SK-N-SH (cell line): ENCODE measurements around the gene GLRA3. TPM values are rescaled to one million over a fixed set of nuclear protein-coding genes. Genes with fewer than 3 reads are reported as not detected.
"Not testable (repeated sequence)": the region's sequence is repeated elsewhere in the genome, so short reads cannot be mapped to it uniquely, and the experiment has no call there.

Experiments
- CTCF ChIA-PET: fragments of 300-600, 350-600 bp; formaldehyde crosslinking; extraction: SDS; loops from one replicate; lab custom pipeline; 2021; lab: Yijun Ruan, JAX
- POLR2A ChIA-PET: fragments of 350-600 bp; sonication (Branson Sonifier 250); formaldehyde crosslinking; extraction: SDS; loops from one replicate; lab custom pipeline; 2020; ENCODE audit warnings: antibody characterized with exemption, inconsistent platforms; lab: Yijun Ruan, JAX
- DNase-seq: peaks from one replicate; pipeline ENCODE4 v3.0.0; 2012
- H2AFZ ChIP-seq: fragments of 200-600 bp; sonication (generic); 2 replicates; pipeline ENCODE4 v1.8.1; 2016; ENCODE audit warnings: antibody characterized with exemption, mild to moderate bottlenecking, low read depth
- H3F3A ChIP-seq: fragments of 200-600 bp; sonication (generic); replicated peaks from 2 replicates; pipeline ENCODE3; 2016; ENCODE audit warnings: antibody characterized with exemption, mild to moderate bottlenecking; ENCODE audit not compliant: insufficient read depth
- H3K27ac ChIP-seq, 2 experiments: fragments of 200-500 bp in 1 of 2; fragments of 200-600 bp in 1 of 2; sonication (Bioruptor generic) in 1 of 2; sonication (generic), shearing (Covaris generic) in 1 of 2; 2 replicates each; pipeline versions ENCODE4 v1.5.1 to v1.6.1; 2014 to 2016; ENCODE audit warnings: low read depth in 2 of 2, inconsistent platforms in 1 of 2, low read length in 1 of 2, mild to moderate bottlenecking in 1 of 2, mixed read lengths in 1 of 2
- H3K27me3 ChIP-seq: fragments of 200-600 bp; sonication (generic), shearing (Covaris generic); 2 replicates; pipeline ENCODE4 v1.6.1; 2016; ENCODE audit warnings: mixed run types; ENCODE audit not compliant: insufficient read depth
- H3K36me3 ChIP-seq, 2 experiments: fragments of 200-500 bp in 1 of 2; fragments of 200-600 bp in 1 of 2; sonication (Bioruptor generic) in 1 of 2; sonication (generic) in 1 of 2; replicated peaks in 1 of 2; 2 replicates each; pipeline versions ENCODE3 to v1.5.1; 2014 to 2016; ENCODE audit warnings: low read length in 1 of 2, mild to moderate bottlenecking in 1 of 2; ENCODE audit not compliant: insufficient read depth in 2 of 2, control insufficient read depth in 1 of 2
- H3K4me1 ChIP-seq, 2 experiments: fragments of 200-500 bp in 1 of 2; fragments of 200-600 bp in 1 of 2; sonication (Bioruptor generic) in 1 of 2; sonication (generic), shearing (Covaris generic) in 1 of 2; 2 replicates each; pipeline versions ENCODE4 v1.5.1 to v1.6.1; 2014 to 2016; ENCODE audit warnings: low read depth in 1 of 2, low read length in 1 of 2, mixed run types in 1 of 2; ENCODE audit not compliant: insufficient read depth in 2 of 2, control insufficient read depth in 1 of 2
- H3K4me2 ChIP-seq: fragments of 200-600 bp; sonication (generic), shearing (Covaris generic); 2 replicates; pipeline ENCODE4 v1.6.1; 2017; ENCODE audit warnings: mixed run types
- H3K4me3 ChIP-seq, 2 experiments: fragments of 200-500 bp in 1 of 2; fragments of 200-600 bp in 1 of 2; sonication (Bioruptor generic) in 1 of 2; sonication (generic), shearing (Covaris generic) in 1 of 2; 2 replicates each; pipeline versions ENCODE4 v1.5.1 to v1.8.1; 2014 to 2016; ENCODE audit warnings: low read depth in 2 of 2, inconsistent platforms in 1 of 2, low read length in 1 of 2, mild to moderate bottlenecking in 1 of 2, mixed read lengths in 1 of 2, moderate library complexity in 1 of 2
- H3K79me2 ChIP-seq: fragments of 200-600 bp; sonication (generic); 2 replicates; pipeline ENCODE4 v1.8.1; 2017; ENCODE audit warnings: mild to moderate bottlenecking; ENCODE audit not compliant: insufficient read depth
- H3K9ac ChIP-seq: fragments of 200-600 bp; sonication (generic); 2 replicates; pipeline ENCODE4 v1.6.1; 2017; ENCODE audit warnings: mixed run types
- H3K9me2 ChIP-seq: fragments of 200-600 bp; sonication (generic); 2 replicates; pipeline ENCODE4 v1.6.1; 2017; ENCODE audit warnings: mixed run types
- H3K9me3 ChIP-seq: fragments of 200-600 bp; sonication (generic); 2 replicates; pipeline ENCODE4 v1.6.1; 2017; ENCODE audit warnings: mixed run types, mild to moderate bottlenecking, moderate library complexity
- H4K20me1 ChIP-seq: fragments of 200-600 bp; sonication (generic); 2 replicates; pipeline ENCODE4 v1.6.1; 2017; ENCODE audit warnings: mild to moderate bottlenecking, mixed run types; ENCODE audit not compliant: insufficient read depth
- ELF1 ChIP-seq: IDR thresholded peaks from 2 replicates; pipeline ENCODE4 v1.4.0; 2012
- FOXM1 ChIP-seq: IDR thresholded peaks from 2 replicates; pipeline ENCODE4 v1.4.0; 2012; ENCODE audit warnings: low read depth, mild to moderate bottlenecking
- NRF1 ChIP-seq: IDR thresholded peaks from 2 replicates; pipeline ENCODE4 v1.6.1; 2012; ENCODE audit warnings: low read depth, mild to moderate bottlenecking, low read length
- POLR2AphosphoS5 ChIP-seq: IDR thresholded peaks from 2 replicates; pipeline ENCODE4 v1.6.1; 2012; ENCODE audit warnings: low read depth, low read length
- RAD21 ChIP-seq: IDR thresholded peaks from 2 replicates; pipeline ENCODE4 v1.6.1; 2012; ENCODE audit warnings: mild to moderate bottlenecking, low read length
- RCOR1 ChIP-seq: fragments of 150-350 bp; IDR thresholded peaks from 2 replicates; pipeline ENCODE4 v1.6.1; 2017; ENCODE audit warnings: antibody characterized with exemption, low read length
- SIN3A ChIP-seq: IDR thresholded peaks from 2 replicates; pipeline ENCODE4 v1.6.1; 2012; ENCODE audit warnings: low read depth, mild to moderate bottlenecking, low read length, moderate library complexity, borderline replicate concordance
- TAF1 ChIP-seq: IDR thresholded peaks from 2 replicates; pipeline ENCODE4 v1.6.1; 2012; ENCODE audit warnings: low read depth, mild to moderate bottlenecking, low read length, moderate library complexity, borderline replicate concordance
- USF1 ChIP-seq: IDR thresholded peaks from 2 replicates; pipeline ENCODE4 v1.4.0; 2012; ENCODE audit warnings: low read depth, borderline replicate concordance
- USF2 ChIP-seq: fragments of 150-350 bp; IDR thresholded peaks from 2 replicates; pipeline ENCODE4 v1.6.1; 2017; ENCODE audit warnings: antibody characterized with exemption, low read length, low read depth, borderline replicate concordance
- WGBS: methylation state at CpG from one replicate; pipeline ENCODE4 v1.1.6; 2017; ENCODE audit warnings: low lambda C conversion rate; 5-methylcytosine and 5-hydroxymethylcytosine counted together
- polyA plus RNA-seq, 3 experiments: library from polyadenylated mRNA; depleted of rRNA; stranded (reverse); fragments of >200 nt; gene quantifications; 2 replicates each; pipeline ENCODE4 v1.2.3, GENCODE V29; 2012
- TF ChIP-seq, protein P1 (sequence below): IDR thresholded peaks from 2 replicates; pipeline ENCODE4 v1.6.1; 2012; ENCODE audit warnings: mild to moderate bottlenecking, low read depth, low read length, moderate library complexity
- TF ChIP-seq, protein P2 (sequence below): IDR thresholded peaks from 2 replicates; pipeline ENCODE4 v1.4.0; 2012; ENCODE audit warnings: low read depth, borderline replicate concordance
- TF ChIP-seq, protein P3 (sequence below): IDR thresholded peaks from 2 replicates; pipeline ENCODE4; 2012
- TF ChIP-seq, protein P4 (sequence below): fragments of 150-350 bp; IDR thresholded peaks from 2 replicates; pipeline ENCODE4 v1.6.1; 2016; ENCODE audit warnings: mild to moderate bottlenecking, low read depth, low read length

The GLRA3 gene
- polyA plus RNA-seq, 1 of the 3 experiments (the other 2 are of a cell fraction), result not detected

GRCh38 chr4:174873931-174874330, 44.9 kb upstream of the GLRA3 start (continued):
- TF ChIP-seq, protein P1, sequence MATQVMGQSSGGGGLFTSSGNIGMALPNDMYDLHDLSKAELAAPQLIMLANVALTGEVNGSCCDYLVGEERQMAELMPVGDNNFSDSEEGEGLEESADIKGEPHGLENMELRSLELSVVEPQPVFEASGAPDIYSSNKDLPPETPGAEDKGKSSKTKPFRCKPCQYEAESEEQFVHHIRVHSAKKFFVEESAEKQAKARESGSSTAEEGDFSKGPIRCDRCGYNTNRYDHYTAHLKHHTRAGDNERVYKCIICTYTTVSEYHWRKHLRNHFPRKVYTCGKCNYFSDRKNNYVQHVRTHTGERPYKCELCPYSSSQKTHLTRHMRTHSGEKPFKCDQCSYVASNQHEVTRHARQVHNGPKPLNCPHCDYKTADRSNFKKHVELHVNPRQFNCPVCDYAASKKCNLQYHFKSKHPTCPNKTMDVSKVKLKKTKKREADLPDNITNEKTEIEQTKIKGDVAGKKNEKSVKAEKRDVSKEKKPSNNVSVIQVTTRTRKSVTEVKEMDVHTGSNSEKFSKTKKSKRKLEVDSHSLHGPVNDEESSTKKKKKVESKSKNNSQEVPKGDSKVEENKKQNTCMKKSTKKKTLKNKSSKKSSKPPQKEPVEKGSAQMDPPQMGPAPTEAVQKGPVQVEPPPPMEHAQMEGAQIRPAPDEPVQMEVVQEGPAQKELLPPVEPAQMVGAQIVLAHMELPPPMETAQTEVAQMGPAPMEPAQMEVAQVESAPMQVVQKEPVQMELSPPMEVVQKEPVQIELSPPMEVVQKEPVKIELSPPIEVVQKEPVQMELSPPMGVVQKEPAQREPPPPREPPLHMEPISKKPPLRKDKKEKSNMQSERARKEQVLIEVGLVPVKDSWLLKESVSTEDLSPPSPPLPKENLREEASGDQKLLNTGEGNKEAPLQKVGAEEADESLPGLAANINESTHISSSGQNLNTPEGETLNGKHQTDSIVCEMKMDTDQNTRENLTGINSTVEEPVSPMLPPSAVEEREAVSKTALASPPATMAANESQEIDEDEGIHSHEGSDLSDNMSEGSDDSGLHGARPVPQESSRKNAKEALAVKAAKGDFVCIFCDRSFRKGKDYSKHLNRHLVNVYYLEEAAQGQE, result no peak
- TF ChIP-seq, protein P2, sequence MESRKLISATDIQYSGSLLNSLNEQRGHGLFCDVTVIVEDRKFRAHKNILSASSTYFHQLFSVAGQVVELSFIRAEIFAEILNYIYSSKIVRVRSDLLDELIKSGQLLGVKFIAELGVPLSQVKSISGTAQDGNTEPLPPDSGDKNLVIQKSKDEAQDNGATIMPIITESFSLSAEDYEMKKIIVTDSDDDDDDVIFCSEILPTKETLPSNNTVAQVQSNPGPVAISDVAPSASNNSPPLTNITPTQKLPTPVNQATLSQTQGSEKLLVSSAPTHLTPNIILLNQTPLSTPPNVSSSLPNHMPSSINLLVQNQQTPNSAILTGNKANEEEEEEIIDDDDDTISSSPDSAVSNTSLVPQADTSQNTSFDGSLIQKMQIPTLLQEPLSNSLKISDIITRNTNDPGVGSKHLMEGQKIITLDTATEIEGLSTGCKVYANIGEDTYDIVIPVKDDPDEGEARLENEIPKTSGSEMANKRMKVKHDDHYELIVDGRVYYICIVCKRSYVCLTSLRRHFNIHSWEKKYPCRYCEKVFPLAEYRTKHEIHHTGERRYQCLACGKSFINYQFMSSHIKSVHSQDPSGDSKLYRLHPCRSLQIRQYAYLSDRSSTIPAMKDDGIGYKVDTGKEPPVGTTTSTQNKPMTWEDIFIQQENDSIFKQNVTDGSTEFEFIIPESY, result no peak
- TF ChIP-seq NRF1, result no peak
- no peak for TF ChIP-seq SIN3A
- no peak for TF ChIP-seq FOXM1

DNA sequence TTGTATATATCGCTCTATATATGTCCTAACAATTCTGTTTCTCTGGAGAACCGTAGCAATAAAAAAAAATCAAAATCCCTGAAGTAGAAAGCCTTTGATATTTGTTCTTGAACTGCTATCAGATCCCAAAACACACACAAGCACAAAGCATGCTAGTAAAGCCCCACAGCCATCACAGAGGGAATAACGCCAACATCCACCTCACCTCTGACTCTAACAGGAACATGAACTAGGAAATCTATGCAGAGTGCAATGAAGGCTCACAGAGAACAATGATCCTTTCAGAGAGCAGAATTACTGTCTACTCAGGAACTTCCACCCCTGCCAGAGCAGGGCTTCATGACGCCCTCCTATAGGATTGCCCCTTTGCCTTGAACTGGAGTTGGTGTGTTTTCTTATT, 44.1 kb upstream of the GLRA3 start:
- 27% methylated on average over 3 of the region's 4 CpGs for WGBS
- DNase-seq, H4K20me1 ChIP-seq: not testable (repeated sequence)

DNA sequence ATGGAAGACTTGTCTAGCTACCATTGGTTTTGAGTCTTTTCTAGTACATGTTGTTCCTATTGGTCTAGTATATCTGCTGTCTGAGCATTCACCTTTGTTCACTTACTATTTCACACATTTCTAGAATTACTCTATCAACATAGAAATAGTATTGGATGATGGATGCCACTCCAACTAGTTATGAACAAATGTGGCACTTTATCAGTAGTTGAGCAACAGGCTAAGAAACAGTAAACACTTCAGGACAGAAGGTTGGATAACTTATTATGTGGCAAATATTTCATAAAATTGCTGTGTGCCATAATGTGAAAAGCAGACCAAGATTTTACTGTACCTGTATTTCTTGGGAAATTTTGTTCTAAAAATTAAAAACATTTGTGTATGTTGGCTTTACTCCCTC, 42.4 kb upstream of the GLRA3 start:
- Histone ChIP-seq H3K9ac (no peak overlapping the region), H3K4me3 (no peak overlapping the region), H4K20me1 (no peaks in the 10 kb centered on the region), H3F3A (no peaks in the 10 kb centered on the region), H3K4me1 (no peaks in the 10 kb centered on the region), H3K27ac (no peak overlapping the region), H2AFZ (no peak overlapping the region), H3K79me2 (no peaks in the 10 kb centered on the region), H3K9me2 (no peaks in the 10 kb centered on the region), H3K36me3 (no peaks in the 10 kb centered on the region), H3K27me3 (no peaks in the 10 kb centered on the region), H3K4me2 (no peak overlapping the region), H3K9me3 (no peaks in the 10 kb centered on the region)
- ChIA-PET CTCF (no interaction called here), POLR2A (no interaction called here)
- DNase-seq, result no peak
- TF ChIP-seq TAF1 (no peak), FOXM1 (no peak), RCOR1 (no peak), ELF1 (no peak), SIN3A (no peak), USF1 (no peak), POLR2AphosphoS5 (no peak), USF2 (no peak), RAD21 (no peak)
- TF ChIP-seq, protein P3, sequence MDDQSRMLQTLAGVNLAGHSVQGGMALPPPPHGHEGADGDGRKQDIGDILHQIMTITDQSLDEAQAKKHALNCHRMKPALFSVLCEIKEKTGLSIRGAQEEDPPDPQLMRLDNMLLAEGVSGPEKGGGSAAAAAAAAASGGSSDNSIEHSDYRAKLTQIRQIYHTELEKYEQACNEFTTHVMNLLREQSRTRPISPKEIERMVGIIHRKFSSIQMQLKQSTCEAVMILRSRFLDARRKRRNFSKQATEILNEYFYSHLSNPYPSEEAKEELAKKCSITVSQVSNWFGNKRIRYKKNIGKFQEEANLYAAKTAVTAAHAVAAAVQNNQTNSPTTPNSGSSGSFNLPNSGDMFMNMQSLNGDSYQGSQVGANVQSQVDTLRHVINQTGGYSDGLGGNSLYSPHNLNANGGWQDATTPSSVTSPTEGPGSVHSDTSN, result no peak
- TF ChIP-seq, protein P4, sequence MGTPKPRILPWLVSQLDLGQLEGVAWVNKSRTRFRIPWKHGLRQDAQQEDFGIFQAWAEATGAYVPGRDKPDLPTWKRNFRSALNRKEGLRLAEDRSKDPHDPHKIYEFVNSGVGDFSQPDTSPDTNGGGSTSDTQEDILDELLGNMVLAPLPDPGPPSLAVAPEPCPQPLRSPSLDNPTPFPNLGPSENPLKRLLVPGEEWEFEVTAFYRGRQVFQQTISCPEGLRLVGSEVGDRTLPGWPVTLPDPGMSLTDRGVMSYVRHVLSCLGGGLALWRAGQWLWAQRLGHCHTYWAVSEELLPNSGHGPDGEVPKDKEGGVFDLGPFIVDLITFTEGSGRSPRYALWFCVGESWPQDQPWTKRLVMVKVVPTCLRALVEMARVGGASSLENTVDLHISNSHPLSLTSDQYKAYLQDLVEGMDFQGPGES, result no peak

More for the DNA sequence above, 44.1 kb upstream of the GLRA3 start:
- H3K9me2 ChIP-seq, H3K4me3 ChIP-seq, H3K27me3 ChIP-seq, H2AFZ ChIP-seq, H3K36me3 ChIP-seq, H3K4me1 ChIP-seq, H3K27ac ChIP-seq, H3K9ac ChIP-seq, POLR2A ChIA-PET, H3K79me2 ChIP-seq, H3K9me3 ChIP-seq, H3F3A ChIP-seq, H3K4me2 ChIP-seq: not testable (repeated sequence)
- CTCF ChIA-PET, result interaction anchor here (1.3 to 1.5 kb wide), 2 partner anchors 9 to 643 kb away, joined by 4 to 5 read pairs; no protein-coding TSS in a partner anchor
